SK-N-SH treated with all-trans-retinoic acid at 6 μM for 48 hours (cell line): ENCODE results near the gene PLCB4.

ENCODE experiments used
- ATAC-seq: fragments of 200-7000 bp; cut with Tn5 transposase; 3 replicates; pipeline ENCODE4 v1.9.1; 2020; ENCODE audit warnings: mild to moderate bottlenecking, moderate library complexity
- ARNTL ChIP-seq: fragments of 450-650 bp; formaldehyde crosslinking; IDR thresholded peaks from 2 replicates; pipeline ENCODE4 v1.5.0; 2020; ENCODE audit warnings: low read depth, mild to moderate bottlenecking, moderate library complexity, borderline replicate concordance
- BACH2 ChIP-seq: fragments of 250-450 bp; sonication (Bioruptor Pico); IDR thresholded peaks from 2 replicates; pipeline ENCODE4 v1.9.0; 2021; ENCODE audit warnings: mild to moderate bottlenecking, borderline replicate concordance
- CREB5 ChIP-seq: fragments of 250-450 bp; sonication (Bioruptor Pico); IDR thresholded peaks from 2 replicates; pipeline ENCODE4 v1.5.1; 2020; ENCODE audit warnings: low read depth, mild to moderate bottlenecking, moderate library complexity
- CSRNP3 ChIP-seq: fragments of 250-450 bp; sonication (Bioruptor Pico); IDR thresholded peaks from 2 replicates; pipeline ENCODE4 v1.5.1; 2021; ENCODE audit warnings: mild to moderate bottlenecking, moderate library complexity
- ESRRG ChIP-seq: fragments of 250-450 bp; sonication (Bioruptor Pico); IDR thresholded peaks from 2 replicates; pipeline ENCODE4 v1.6.1; 2021; ENCODE audit warnings: mild to moderate bottlenecking
- ISL1 ChIP-seq: fragments of 250-450 bp; sonication (Bioruptor Pico); IDR thresholded peaks from 2 replicates; pipeline ENCODE4 v2.1.2; 2022; ENCODE audit warnings: mild to moderate bottlenecking, moderate library complexity
- OSR1 ChIP-seq: fragments of 250-450 bp; sonication (Bioruptor Pico); IDR thresholded peaks from 2 replicates; pipeline ENCODE4 v1.8.0; 2022; ENCODE audit warnings: moderate library complexity, mild to moderate bottlenecking, inconsistent platforms
- PATZ1 ChIP-seq: fragments of 250-450 bp; sonication (Bioruptor Pico); IDR thresholded peaks from 2 replicates; pipeline ENCODE4 v1.8.0; 2020; ENCODE audit warnings: mild to moderate bottlenecking, moderate library complexity, borderline replicate concordance
- PPARA ChIP-seq: fragments of 250-450 bp; sonication (Bioruptor Pico); IDR thresholded peaks from 2 replicates; pipeline ENCODE4 v1.5.0; 2020; ENCODE audit warnings: mild to moderate bottlenecking, borderline replicate concordance
- RARB ChIP-seq: fragments of 250-450 bp; sonication (Bioruptor Pico); IDR thresholded peaks from 2 replicates; pipeline ENCODE4 v1.8.0; 2021; ENCODE audit warnings: mild to moderate bottlenecking, moderate library complexity
- SNAI2 ChIP-seq: fragments of 250-450 bp; sonication (Bioruptor Pico); IDR thresholded peaks from 2 replicates; pipeline ENCODE4 v1.5.0; 2020; ENCODE audit warnings: mild to moderate bottlenecking, moderate library complexity
- TCF4 ChIP-seq: fragments of 250-450 bp; sonication (Bioruptor Pico); IDR thresholded peaks from 2 replicates; pipeline ENCODE4 v1.8.0; 2021; ENCODE audit warnings: mild to moderate bottlenecking, moderate library complexity, borderline replicate concordance
- TOX ChIP-seq: fragments of 250-450 bp; sonication (Bioruptor Pico); IDR thresholded peaks from 2 replicates; pipeline ENCODE4 v1.8.0; 2021; ENCODE audit warnings: mild to moderate bottlenecking, moderate library complexity, borderline replicate concordance
- ZC3H10 ChIP-seq: fragments of 250-450 bp; sonication (Bioruptor Pico); IDR thresholded peaks from 2 replicates; pipeline ENCODE4 v1.5.1; 2021; ENCODE audit warnings: mild to moderate bottlenecking, moderate library complexity
- ZFP3 ChIP-seq: fragments of 250-450 bp; sonication (Bioruptor Pico); IDR thresholded peaks from 2 replicates; pipeline ENCODE4 v1.5.0; 2020; ENCODE audit warnings: mild to moderate bottlenecking, moderate library complexity
- ZNF565 ChIP-seq: fragments of 450-650 bp; formaldehyde crosslinking; conservative IDR thresholded peaks from 2 replicates; pipeline ENCODE4 v1.5.0; 2020; ENCODE audit warnings: low read depth, mild to moderate bottlenecking, moderate library complexity
- ZNF8 ChIP-seq: fragments of 450-650 bp; formaldehyde crosslinking; IDR thresholded peaks from 2 replicates; pipeline ENCODE4 v1.5.0; 2020; ENCODE audit warnings: mild to moderate bottlenecking, moderate library complexity
- TF ChIP-seq, protein P1 (sequence below): fragments of 250-450 bp; sonication (Bioruptor Pico); IDR thresholded peaks from 2 replicates; pipeline ENCODE4 v1.5.0; 2020; ENCODE audit warnings: mild to moderate bottlenecking, moderate library complexity

Gene PLCB4

DNA sequence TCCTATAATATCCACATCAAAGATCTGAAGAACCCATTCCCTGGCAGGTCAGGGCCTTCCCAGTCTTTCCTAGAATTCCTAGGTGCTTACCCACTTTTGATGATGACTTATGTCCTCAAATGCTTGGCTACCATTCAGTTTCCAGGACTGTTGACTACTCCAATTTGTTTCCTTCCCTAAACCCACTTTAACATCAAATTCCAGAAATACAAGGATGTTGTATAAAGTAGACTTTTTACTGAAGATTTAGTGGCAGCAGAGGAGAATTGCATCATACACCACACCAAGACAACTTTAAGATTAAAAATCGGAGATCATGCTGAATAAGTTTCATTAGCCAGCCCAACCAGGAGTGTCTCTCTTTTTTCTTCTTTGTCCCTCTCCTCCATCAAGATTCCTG lies 242.2 kb downstream of the PLCB4 start:
- ATAC-seq: peak; percentile 22; the same call in 1 of the 3 replicates
- TF ChIP-seq, protein P1, sequence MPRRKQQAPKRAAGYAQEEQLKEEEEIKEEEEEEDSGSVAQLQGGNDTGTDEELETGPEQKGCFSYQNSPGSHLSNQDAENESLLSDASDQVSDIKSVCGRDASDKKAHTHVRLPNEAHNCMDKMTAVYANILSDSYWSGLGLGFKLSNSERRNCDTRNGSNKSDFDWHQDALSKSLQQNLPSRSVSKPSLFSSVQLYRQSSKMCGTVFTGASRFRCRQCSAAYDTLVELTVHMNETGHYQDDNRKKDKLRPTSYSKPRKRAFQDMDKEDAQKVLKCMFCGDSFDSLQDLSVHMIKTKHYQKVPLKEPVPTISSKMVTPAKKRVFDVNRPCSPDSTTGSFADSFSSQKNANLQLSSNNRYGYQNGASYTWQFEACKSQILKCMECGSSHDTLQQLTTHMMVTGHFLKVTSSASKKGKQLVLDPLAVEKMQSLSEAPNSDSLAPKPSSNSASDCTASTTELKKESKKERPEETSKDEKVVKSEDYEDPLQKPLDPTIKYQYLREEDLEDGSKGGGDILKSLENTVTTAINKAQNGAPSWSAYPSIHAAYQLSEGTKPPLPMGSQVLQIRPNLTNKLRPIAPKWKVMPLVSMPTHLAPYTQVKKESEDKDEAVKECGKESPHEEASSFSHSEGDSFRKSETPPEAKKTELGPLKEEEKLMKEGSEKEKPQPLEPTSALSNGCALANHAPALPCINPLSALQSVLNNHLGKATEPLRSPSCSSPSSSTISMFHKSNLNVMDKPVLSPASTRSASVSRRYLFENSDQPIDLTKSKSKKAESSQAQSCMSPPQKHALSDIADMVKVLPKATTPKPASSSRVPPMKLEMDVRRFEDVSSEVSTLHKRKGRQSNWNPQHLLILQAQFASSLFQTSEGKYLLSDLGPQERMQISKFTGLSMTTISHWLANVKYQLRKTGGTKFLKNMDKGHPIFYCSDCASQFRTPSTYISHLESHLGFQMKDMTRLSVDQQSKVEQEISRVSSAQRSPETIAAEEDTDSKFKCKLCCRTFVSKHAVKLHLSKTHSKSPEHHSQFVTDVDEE: no peak
- TF ChIP-seq ZFP3 (CRISPR knock-in tag): no peak
- no peak for TF ChIP-seq RARB (CRISPR knock-in tag)
- no peak for TF ChIP-seq ZNF565
- no peak for TF ChIP-seq ZNF8
- no peak for TF ChIP-seq TOX (CRISPR knock-in tag)
- no peak for TF ChIP-seq PATZ1
- no peak for TF ChIP-seq CREB5 (CRISPR knock-in tag)
- no peak for TF ChIP-seq ISL1
- TF ChIP-seq ARNTL: no peak
- TF ChIP-seq PPARA: no peak
- no peak for TF ChIP-seq CSRNP3 (CRISPR knock-in tag)
- TF ChIP-seq, all 23 proteins: peak for 0

- no peak for TF ChIP-seq PATZ1
- ATAC-seq: no peak
Observed at GRCh38 chr20:9319687-9320384, 250.9 kb downstream of the PLCB4 start.

DNA sequence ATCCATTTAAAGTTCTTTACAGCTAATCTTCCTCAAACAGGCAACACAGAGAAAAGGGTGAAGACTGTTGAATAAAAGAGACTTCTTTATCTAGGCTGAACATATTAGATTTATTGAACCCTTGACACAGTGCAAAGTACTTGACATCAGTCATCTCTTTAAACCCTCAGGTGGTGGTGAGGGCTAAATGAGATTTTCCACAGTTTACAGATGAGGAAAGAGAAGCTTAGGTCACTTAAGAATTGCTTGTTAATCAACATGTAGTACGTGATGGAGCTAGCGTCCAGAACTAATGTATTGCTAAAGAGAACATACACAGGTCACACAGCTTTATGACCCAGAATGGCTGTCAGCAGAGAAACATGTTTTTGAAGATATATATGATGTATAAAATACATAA lies 252.1 kb downstream of the PLCB4 start:
- no peak for TF ChIP-seq CREB5 (CRISPR knock-in tag)
- no peak for TF ChIP-seq ZFP3 (CRISPR knock-in tag)
- TF ChIP-seq PATZ1: no peak
- no peak for TF ChIP-seq TCF4
- TF ChIP-seq BACH2 (CRISPR knock-in tag): no peak
- TF ChIP-seq CSRNP3 (CRISPR knock-in tag): no peak
- TF ChIP-seq ESRRG (CRISPR knock-in tag): no peak
- no peak for TF ChIP-seq SNAI2 (CRISPR knock-in tag)
- TF ChIP-seq, protein P1: no peak
- no peak for TF ChIP-seq OSR1 (CRISPR knock-in tag)
- no peak for TF ChIP-seq ZC3H10 (CRISPR knock-in tag)
- no peak for TF ChIP-seq ISL1
- TF ChIP-seq, all 23 proteins: peak for 0
- ATAC-seq: no peak
